Head of caudate nucleus (tissue), 42 donors: ENCODE measurements around the gene FARS2.

Experiments used
- DNase-seq, 42 donors: peaks; one replicate each; pipeline versions ENCODE4 v3.0.0 to v3.0.0-alpha.2; 2020 to 2021; ENCODE audit warnings: mixed read lengths in 7 of 42
- intact Hi-C: fragments of 100-400 bp; cut with DNase I; formaldehyde crosslinking; loops from one replicate; pipeline ENCODE4 v1.15.0; 2022

Gene FARS2

GRCh38 chr6:5580736-5581581 lies 319.6 kb downstream of the FARS2 start:
- intact Hi-C loops, result no loop called here
- DNase-seq, result peak in 1 of 42 donors; percentile 19

- intact Hi-C loops, result no loop called here
- no peak for DNase-seq
These were observed 321.4 kb downstream of the FARS2 start for GRCh38 chr6:5582762-5583161.

DNA sequence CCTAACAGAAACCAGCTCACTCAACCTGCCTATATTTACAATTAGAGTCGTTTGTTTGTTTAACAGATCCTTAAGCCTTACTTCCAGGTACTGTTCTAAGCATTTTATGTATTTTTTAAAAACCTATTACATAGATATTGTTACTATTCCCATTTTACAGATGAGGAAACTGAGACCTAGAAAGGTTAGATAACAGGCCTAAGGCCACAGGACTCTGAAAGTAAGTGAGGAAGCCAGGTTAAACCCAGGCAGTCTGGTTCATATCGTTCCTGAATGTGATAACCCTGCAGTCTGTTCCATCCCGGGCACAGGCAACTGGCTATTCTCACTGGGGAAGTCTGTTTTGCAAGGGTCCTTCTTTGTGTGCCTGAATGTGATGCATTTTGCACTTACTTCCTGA lies 322.2 kb downstream of the FARS2 start:
- intact Hi-C loops, result no loop called here
- no peak for DNase-seq

GRCh38 chr6:5584078-5584482 lies 322.8 kb downstream of the FARS2 start:
- no peak for DNase-seq
- intact Hi-C loops, result no loop called here

DNA sequence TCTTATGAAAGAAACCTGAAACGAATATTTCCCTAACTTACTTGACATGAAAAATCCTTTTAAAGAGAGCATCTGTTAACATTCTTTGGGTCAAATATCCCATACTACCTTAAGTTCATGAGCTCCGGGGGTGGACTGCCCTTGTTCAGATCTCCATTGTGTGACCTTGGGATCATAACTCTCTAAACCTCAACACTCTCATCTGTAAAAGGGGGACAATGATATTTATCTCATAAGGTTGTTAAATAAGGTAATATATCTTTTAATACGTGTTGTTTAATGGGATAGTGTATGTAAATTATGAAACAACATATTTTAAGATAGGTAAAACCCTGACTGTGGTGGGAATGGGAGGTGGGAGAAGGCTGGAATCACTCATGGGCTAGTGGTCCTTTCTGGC lies 326.3 kb downstream of the FARS2 start:
- no peak for DNase-seq
- intact Hi-C loops, result no loop called here

GRCh38 chr6:5589422-5590141 lies 328.3 kb downstream of the FARS2 start:
- DNase-seq, result no peak
- intact Hi-C loops, result no loop called here

DNA sequence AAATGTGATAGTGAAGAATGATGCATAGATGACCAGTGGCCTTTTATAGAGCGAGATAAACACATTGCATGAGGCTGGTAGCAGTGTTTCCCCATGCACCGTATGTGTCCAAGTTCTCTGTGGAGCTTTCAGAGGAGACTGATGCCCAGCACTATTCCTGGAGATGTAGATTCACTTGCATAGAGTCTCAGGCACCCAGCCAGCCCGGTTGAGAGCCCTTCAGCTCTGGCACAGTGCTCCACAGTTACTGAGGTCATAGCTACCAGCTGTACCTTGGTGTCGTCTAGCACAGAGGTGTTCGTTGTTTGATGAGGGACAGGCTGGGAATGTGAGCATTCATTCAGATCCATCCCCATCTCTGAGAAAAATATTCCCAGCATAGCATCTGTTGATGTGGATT lies 328.9 kb downstream of the FARS2 start:
- intact Hi-C loops, result no loop called here
- DNase-seq, result peak in 6 of 42 donors; percentile 9 to 45 (median 21)

DNA sequence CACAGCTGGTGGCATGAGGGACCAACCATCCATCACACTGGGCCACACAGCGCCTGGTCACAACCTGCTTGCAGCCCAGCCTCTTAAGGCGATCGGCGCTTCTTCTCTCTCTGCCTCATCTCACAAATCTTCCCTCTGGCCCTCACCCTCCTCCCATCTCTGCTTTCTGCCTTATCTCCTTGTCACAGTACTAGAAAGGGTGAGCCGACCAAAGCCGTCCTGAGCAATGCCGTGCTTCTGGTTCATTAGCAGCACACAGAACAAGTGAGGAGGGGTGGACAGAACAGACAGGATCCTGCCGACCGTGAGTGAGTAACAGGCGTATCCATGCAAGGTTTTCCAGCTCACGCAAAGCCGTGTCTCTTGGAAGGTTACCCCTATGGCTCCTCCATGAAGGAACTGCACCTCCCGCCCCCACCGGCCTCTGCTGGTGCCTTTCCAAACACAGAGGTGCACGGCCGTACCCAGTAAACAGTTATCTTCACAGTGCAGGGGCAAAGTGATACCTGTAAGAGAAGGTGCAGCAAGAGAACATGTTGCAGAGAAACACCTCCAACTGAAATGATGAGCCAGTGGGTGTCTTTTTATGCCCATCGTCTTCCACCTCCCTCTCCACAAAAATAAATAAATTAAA lies 331.7 kb downstream of the FARS2 start:
- no peak for DNase-seq
- intact Hi-C loops, result no loop called here

DNA sequence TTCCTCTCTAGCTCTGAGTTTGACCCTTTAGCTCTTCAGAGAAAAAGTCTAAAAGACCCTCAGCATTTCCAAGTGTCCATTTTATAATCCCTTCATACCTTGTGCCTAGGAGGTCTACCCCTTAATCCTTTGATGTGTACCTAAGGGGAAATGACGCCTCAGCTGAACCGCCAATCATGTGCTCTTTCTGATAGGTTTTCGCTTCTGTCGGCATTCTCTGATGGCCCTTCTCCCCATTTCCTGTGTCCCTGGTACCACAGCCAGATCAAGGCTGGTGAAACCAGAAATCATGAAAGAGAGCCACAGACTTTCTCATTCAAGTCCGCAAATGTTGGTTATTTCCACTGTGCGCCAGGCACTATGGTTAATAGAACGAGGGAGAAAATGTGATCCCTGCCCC lies 333.9 kb downstream of the FARS2 start:
- DNase-seq, result no peak
- intact Hi-C loops, result no loop called here

DNA sequence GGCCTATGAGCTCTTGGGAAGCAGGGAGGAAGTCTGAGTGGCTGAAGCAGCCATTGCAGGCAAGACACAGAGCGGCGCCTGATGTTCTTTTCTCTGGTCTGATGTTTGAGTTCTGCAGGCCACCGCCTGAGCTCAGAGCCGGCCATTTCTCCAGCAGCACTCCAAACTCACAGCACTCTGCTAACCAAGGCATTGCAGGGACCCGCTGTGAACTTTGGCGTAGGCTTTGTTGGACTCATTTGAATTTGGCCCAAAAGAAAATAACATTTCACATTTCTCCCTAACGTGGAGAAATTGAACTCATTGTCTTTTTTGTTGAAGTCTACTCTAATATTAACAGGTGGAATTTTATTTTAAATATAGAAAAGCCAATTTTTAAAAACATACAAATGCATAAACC lies 336.1 kb downstream of the FARS2 start:
- intact Hi-C loops, result no loop called here
- DNase-seq, result no peak

DNA sequence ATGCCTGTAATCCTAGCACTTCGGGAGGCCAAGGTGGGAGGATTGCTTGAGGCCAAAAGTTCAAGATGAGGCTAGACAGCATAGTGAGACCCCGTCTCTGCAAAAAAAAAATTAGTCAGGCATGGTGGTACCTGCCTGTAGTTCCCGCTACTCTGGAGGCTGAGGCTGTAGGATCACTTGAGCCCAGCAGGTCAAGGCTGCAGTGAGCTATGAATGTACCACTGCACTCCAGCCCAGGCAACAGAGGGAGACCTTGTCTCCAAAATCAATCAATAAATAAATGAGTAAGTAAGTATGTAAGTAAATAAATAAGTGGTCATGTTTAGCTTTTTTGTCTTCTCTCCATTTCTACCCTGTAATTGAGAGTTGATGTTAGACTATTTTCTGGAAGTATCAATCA lies 336.8 kb downstream of the FARS2 start:
- DNase-seq, result no peak
- intact Hi-C loops, result no loop called here

- no peak for DNase-seq
- intact Hi-C loops, result no loop called here
These were observed 337.8 kb downstream of the FARS2 start for GRCh38 chr6:5599127-5599526.

DNA sequence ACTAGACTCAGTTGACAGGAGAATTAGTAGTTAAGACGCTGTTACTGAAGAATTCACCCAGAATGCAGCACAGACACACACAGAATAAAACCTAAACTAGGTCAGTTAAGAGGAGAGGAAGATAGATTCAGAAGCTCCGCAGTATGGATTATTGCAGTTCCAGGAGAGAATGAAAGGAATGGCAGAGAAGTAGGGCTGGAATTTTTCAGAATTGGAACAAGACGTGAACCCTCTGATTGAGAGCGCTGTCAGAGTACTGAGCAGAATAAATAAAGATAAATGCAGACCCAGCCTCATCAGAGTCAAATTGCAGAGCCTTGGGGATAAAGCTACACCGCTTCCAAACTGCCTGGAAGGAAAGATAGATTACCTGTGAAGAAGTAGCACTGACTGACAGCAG lies 344.6 kb downstream of the FARS2 start:
- DNase-seq, result no peak

DNA sequence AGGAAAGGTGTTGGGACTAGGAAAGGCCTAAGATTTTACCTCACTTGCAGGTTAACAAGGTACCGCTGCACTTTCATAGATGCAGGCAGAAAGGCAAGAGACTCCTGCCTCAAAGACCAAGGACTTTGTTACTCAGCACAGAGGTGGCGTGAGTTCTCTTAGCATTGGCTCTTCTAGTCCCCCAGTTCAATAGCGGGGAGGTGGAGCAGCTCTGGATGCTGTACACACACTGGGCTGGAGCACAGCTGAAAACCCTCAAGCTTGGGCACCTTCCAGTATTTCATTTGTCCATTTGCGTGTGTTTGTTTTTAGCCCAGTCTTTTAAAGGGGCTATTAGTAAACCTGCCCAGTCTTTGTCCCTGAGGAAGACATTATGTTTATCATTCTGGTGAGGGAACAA lies 345.2 kb downstream of the FARS2 start:
- intact Hi-C loops, result no loop called here
- DNase-seq, result peak in 9 of 42 donors; percentile 13 to 52 (median 26)

More for the DNA sequence above, 344.6 kb downstream of the FARS2 start:
- intact Hi-C loops, result no loop called here

GRCh38 chr6:5610640-5611039 lies 349.3 kb downstream of the FARS2 start:
- no peak for DNase-seq
- intact Hi-C loops, result no loop called here

DNA sequence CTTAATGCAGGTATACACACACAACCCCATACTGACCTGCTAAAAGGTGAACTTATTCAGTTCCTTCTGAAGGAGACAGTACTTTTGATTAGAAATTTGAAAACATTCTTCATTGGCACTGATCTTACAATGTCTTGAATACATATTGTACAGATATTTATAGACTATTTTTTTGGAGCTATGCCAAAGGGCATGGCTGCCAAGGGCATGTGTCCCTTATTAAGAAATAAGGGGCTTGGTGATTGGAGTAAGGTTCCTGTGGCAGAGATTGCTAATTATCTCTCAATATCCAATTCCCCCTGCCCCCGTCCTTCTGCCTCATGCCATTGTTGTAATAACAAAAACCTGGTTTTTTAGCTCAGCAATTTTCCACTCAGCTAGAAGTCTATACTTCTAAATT lies 355.9 kb downstream of the FARS2 start:
- no peak for DNase-seq
- intact Hi-C loops, result no loop called here

DNA sequence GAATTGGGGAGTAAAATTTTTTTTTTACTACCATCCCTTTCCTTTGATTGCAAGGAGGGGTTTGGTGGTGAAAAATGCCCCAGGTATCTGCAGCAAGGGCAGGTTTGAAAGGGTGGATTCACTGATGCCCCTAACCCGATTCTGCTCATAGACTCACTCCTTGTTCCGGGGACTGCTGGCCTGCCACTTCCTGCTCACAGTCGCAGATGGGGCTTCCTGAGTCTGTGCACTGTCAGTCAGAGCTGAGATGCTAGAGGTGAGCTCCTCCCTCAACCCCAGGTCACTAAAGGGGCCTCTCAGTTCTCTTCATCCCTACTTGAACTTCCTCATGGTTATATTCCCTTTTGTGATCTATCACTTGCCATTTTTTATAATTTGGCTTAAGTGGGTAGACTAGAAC lies 357.9 kb downstream of the FARS2 start:
- intact Hi-C loops, result no loop called here
- no peak for DNase-seq

DNA sequence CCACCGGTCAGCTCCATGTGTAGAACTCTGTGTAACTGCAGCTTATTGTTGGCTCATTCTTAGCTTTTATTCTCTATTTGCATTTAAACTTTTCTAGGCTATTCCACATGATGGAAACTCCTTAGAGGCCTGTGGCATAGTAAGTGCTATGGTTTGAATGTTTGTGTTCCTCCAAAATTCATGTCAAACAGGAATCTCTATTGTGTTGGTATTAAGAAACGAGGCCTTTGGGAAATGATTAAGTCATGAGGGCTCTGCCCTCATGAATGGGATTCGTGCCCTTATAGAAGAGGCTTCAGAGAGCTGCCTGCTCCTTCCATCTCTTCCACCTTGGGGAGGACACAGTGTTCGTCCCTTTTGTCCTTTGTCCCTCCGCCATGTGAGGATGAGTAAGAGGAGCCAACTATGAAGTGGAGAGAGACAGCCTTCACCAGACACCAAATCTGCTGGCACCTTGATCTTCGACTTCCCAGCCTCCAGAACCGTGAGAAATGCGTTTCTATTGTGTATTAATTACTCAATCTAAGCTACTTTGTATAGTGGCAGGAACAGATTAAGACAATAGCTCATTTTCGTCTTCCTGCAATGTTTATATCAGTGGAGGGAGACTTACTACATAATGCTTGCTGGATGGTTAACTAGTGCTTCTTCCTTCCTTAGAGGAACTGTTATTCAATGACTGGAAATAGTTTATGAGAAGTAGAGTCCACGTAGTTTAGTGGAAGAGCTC lies 361.1 kb downstream of the FARS2 start:
- intact Hi-C loops, result no loop called here
- no peak for DNase-seq

DNA sequence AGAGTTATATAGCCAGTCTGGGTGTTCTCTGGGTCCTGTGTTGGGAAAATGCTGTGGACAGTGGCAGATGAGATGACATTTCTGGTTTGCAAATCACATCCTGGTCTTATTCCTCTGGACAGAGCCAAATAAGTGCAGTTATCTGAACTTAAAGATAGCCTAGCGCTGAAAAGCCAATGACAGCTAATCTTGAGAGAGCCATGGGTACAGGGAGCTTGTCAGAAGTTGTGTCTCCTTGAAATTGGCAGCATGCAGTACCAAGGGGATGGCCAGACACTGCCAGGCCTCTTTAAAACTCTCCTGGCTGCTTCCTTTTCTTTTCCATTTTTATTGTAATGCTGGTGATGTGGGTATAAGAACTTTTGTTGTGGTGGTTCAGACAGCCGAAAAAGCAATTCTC lies 362.5 kb downstream of the FARS2 start:
- intact Hi-C loops, result no loop called here
- DNase-seq, result no peak

DNA sequence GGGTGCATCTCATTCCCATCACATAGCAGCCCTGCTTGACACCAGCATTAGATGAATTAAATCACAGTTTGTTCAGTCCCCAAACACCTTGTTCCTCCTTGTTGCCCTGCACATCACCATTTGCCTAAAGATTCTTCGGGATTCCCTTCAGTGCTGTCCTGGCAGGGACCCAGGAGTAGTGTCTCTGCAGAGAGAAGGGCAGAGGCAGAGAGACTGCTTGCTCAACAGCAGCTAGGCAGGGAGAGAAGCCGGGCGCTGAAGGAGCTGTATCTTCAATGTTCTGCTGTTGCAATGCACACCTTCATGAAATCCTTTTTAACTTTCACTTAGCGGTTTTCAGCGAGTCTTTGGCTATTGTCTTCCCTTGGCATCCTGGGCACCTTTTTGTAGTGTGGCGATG lies 362.9 kb downstream of the FARS2 start:
- peak in 15 of 42 donors; percentile 10 to 47 (median 25) for DNase-seq
- intact Hi-C loops, result no loop called here
